SU-DHL-6 (cell line): ENCODE results near the gene AIG1.

Experiments
- EZH2phosphoT487 ChIP-seq: fragments of 200-600 bp; sonication (generic), shearing (Covaris generic); conservative IDR thresholded peaks from 2 replicates; pipeline ENCODE4 v1.6.1; 2018; ENCODE audit warnings: mild to moderate bottlenecking, antibody characterized with exemption, low read length, moderate library complexity, mixed read lengths
- TF ChIP-seq, protein P1 (sequence below): fragments of 200-600 bp; sonication (generic); IDR thresholded peaks from one replicate; pipeline ENCODE4 v1.5.1; 2017; ENCODE audit warnings: antibody characterized with exemption, mild to moderate bottlenecking, low read length, moderate library complexity; ENCODE audit not compliant: insufficient read depth, poor library complexity, severe bottlenecking

DNA sequence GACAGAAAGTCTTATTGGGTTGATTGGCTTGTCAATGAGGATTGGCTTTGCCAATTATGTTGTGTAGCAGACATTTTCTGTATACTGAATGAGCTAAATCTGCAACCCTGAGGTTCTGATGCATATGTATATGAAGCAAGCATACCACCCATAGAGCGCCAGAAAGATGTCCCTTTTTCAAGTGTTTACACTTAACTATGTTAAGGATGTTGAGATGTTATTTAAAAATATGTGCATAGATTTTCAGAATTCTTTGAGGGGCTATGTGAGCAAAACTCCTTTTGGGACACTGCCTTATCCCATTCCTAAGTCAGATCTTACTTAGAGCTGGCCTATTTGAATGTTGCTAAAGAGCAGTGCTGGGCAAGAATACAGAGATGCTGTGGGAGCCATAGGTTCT lies 1.9 kb downstream of the AIG1 start:
- TF ChIP-seq, protein P1, sequence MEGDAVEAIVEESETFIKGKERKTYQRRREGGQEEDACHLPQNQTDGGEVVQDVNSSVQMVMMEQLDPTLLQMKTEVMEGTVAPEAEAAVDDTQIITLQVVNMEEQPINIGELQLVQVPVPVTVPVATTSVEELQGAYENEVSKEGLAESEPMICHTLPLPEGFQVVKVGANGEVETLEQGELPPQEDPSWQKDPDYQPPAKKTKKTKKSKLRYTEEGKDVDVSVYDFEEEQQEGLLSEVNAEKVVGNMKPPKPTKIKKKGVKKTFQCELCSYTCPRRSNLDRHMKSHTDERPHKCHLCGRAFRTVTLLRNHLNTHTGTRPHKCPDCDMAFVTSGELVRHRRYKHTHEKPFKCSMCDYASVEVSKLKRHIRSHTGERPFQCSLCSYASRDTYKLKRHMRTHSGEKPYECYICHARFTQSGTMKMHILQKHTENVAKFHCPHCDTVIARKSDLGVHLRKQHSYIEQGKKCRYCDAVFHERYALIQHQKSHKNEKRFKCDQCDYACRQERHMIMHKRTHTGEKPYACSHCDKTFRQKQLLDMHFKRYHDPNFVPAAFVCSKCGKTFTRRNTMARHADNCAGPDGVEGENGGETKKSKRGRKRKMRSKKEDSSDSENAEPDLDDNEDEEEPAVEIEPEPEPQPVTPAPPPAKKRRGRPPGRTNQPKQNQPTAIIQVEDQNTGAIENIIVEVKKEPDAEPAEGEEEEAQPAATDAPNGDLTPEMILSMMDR, result no peak
- no peak for TF ChIP-seq EZH2phosphoT487
